OCI-LY3 (cell line): ENCODE results near the gene RDH16.
A peak's percentile ranks its signal among the peaks of the same experiment; 100 is the strongest.
"Not testable (repeated sequence)": the region's sequence is repeated elsewhere in the genome, so short reads cannot be mapped to it uniquely, and the experiment has no call there.

Experiments
- H2AFZ ChIP-seq: fragments of 200-600, 300-600 bp; shearing (Covaris generic); 2 replicates; pipeline ENCODE4 v1.6.0; 2014; ENCODE audit warnings: antibody characterized with exemption, low read depth, low read length
- H3K27ac ChIP-seq: fragments of 200-600, 300-600 bp; sonication (generic); 2 replicates; pipeline ENCODE4 v1.5.1; 2014; ENCODE audit warnings: mild to moderate bottlenecking, low read length, moderate library complexity, mixed read lengths
- H3K27me3 ChIP-seq: fragments of 200-600, 300-600 bp; sonication (generic); 2 replicates; pipeline ENCODE4 v1.6.1; 2014; ENCODE audit warnings: low read depth, low read length, mixed read lengths
- H3K36me3 ChIP-seq: fragments of 200-600, 300-600 bp; sonication (generic); replicated peaks from 2 replicates; pipeline ENCODE3; 2014; ENCODE audit warnings: low read depth, low read length, mixed read lengths
- H3K4me1 ChIP-seq: fragments of 300-600, 200-600 bp; sonication (generic); 2 replicates; pipeline ENCODE4 v1.6.1; 2014; ENCODE audit warnings: low read length, mixed read lengths
- H3K4me2 ChIP-seq: fragments of 200-600, 300-600 bp; sonication (generic); 2 replicates; pipeline ENCODE4 v1.6.1; 2014; ENCODE audit warnings: low read length, mixed read lengths
- H3K4me3 ChIP-seq: fragments of 300-600, 200-600 bp; sonication (generic); 2 replicates; pipeline ENCODE4 v1.5.1; 2014; ENCODE audit warnings: antibody characterized with exemption, mild to moderate bottlenecking, low read length, moderate library complexity
- H3K79me2 ChIP-seq: fragments of 300-600, 200-600 bp; shearing (Covaris generic); 2 replicates; pipeline ENCODE4 v1.6.1; 2014; ENCODE audit warnings: mild to moderate bottlenecking, low read length, mixed read lengths
- H3K9ac ChIP-seq: fragments of 300-600, 200-600 bp; shearing (Covaris generic); 2 replicates; pipeline ENCODE4 v1.6.0; 2014; ENCODE audit warnings: mild to moderate bottlenecking, low read length, moderate library complexity
- H3K9me3 ChIP-seq: fragments of 200-600, 300-600 bp; shearing (Covaris generic); 2 replicates; pipeline ENCODE4 v1.6.1; 2014; ENCODE audit warnings: low read length, mixed read lengths; ENCODE audit not compliant: insufficient read depth
- H4K20me1 ChIP-seq: fragments of 200-600, 300-600 bp; sonication (generic); 2 replicates; pipeline ENCODE4 v1.6.1; 2016; ENCODE audit warnings: low read length, mixed read lengths; ENCODE audit not compliant: insufficient read depth
- EZH2phosphoT487 ChIP-seq: fragments of 200-600 bp; shearing (Covaris generic); IDR thresholded peaks from 2 replicates; pipeline ENCODE4 v1.6.1; 2018; ENCODE audit warnings: antibody characterized with exemption, mixed run types, low read depth
- TF ChIP-seq, protein P1 (sequence below): fragments of 200-600, 300-600 bp; sonication (generic); IDR thresholded peaks from 2 replicates; pipeline ENCODE4 v1.5.1; 2014; ENCODE audit warnings: antibody characterized with exemption, low read length, low read depth

Gene RDH16

DNA sequence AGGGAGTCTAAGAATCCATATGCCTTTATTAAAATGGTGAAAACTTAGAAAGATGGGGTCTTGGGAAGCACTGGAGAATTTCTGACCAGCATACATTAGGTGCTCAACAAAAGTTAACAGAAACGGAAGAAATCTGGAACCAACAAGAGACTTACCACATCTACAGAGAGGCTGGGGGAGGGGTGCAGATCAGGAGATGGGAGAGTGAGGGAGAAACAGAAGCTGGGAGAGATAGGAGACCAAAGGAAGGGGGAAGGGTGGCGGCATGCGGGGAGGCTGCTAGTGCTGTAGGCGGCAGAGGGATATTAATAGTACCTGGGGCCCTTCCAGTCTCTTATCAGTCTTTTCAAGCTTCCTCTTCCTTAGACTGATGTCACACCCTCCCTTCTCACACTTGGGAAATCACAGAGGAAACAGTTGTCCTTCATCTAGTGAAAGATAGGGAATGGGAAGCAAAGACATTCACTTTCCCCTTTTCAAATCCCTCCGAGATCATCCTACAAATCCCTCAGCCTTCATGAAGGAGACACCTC, 30.9 kb upstream of the RDH16 start:
- Histone ChIP-seq H3K4me3 (no peak overlapping the region), H4K20me1 (no peaks in the 10 kb centered on the region), H3K4me1 (peaks cover 10% of the 10 kb centered on the region), H2AFZ (no peak overlapping the region), H3K9ac (no peak overlapping the region), H3K36me3 (no peaks in the 10 kb centered on the region), H3K79me2 (no peaks in the 10 kb centered on the region), H3K9me3 (no peaks in the 10 kb centered on the region), H3K27ac (no peak overlapping the region), H3K4me2 (peak overlapping the region; percentile 29), H3K27me3 (peaks cover 17% of the 10 kb centered on the region)
- TF ChIP-seq EZH2phosphoT487, result no peak
- TF ChIP-seq, protein P1, sequence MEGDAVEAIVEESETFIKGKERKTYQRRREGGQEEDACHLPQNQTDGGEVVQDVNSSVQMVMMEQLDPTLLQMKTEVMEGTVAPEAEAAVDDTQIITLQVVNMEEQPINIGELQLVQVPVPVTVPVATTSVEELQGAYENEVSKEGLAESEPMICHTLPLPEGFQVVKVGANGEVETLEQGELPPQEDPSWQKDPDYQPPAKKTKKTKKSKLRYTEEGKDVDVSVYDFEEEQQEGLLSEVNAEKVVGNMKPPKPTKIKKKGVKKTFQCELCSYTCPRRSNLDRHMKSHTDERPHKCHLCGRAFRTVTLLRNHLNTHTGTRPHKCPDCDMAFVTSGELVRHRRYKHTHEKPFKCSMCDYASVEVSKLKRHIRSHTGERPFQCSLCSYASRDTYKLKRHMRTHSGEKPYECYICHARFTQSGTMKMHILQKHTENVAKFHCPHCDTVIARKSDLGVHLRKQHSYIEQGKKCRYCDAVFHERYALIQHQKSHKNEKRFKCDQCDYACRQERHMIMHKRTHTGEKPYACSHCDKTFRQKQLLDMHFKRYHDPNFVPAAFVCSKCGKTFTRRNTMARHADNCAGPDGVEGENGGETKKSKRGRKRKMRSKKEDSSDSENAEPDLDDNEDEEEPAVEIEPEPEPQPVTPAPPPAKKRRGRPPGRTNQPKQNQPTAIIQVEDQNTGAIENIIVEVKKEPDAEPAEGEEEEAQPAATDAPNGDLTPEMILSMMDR, result no peak

DNA sequence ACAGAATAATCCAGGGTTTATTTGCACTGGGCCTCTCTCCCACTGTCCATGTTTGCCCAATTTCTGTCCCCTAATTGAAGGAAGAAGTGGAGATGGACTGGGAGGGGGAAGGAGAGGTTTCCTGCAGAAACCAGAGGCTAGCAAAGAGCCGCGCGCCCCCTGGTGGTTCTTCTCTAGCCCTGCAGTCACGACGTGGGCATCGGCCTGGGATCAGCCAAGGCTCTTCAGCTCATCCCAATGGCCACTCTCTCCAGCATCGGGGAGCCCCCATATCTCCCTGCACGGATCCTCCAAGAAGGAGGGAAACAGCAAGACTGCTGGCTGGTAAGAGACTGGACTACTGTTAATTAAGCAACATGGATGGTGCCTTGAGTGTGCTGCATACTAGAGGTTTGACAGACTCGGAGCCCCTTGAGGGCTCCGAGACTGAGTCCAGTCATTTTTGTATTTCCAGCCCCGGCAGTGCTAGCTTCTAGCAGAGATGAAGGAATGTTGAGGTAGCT, 30.2 kb upstream of the RDH16 start:
- TF ChIP-seq, protein P1, result peak; percentile 92
- no peak for TF ChIP-seq EZH2phosphoT487
- Histone ChIP-seq H3K79me2 (no peaks in the 10 kb centered on the region), H3K9me3 (no peaks in the 10 kb centered on the region), H3K36me3 (no peaks in the 10 kb centered on the region), H3K4me1 (peaks cover 10% of the 10 kb centered on the region), H2AFZ (peak overlapping the region; percentile 16; the same call in 1 of the 2 replicates), H3K27ac (no peak overlapping the region), H4K20me1 (no peaks in the 10 kb centered on the region), H3K4me2 (peak overlapping the region; percentile 29), H3K27me3 (peaks cover 17% of the 10 kb centered on the region), H3K4me3 (peak overlapping the region; percentile 18; the same call in 1 of the 2 replicates), H3K9ac (no peak overlapping the region)

DNA sequence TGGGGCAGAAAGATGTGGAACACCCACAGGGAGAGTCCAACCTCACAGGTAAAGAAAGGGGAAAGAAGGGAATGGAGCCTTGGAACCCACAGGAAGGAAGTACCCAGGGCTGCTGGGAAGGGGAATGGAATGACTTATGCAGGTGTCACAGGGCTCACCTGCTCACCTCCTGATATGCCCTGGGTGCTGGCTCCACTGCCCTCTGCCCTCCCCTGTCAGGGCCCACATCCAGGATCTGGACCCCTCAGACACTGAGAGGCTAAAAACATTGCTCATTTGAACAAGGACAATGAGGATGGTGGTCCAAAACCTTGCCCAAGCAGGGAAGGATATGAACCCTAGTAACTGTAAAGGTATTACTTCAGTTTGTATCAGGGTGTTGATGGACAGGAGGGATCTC, 29.6 kb upstream of the RDH16 start:
- no peak overlapping the region for H3K27ac ChIP-seq
- no peaks in the 10 kb centered on the region for H3K36me3 ChIP-seq
- H3K9me3 ChIP-seq, result no peaks in the 10 kb centered on the region
- no peak overlapping the region for H3K4me3 ChIP-seq
- TF ChIP-seq, protein P1, result no peak
- TF ChIP-seq EZH2phosphoT487, result no peak
- no peak overlapping the region for H3K4me2 ChIP-seq
- H4K20me1 ChIP-seq, result no peaks in the 10 kb centered on the region
- no peaks in the 10 kb centered on the region for H3K79me2 ChIP-seq
- peaks cover 17% of the 10 kb centered on the region for H3K27me3 ChIP-seq
- H2AFZ ChIP-seq, result no peak overlapping the region
- H3K9ac ChIP-seq, result no peak overlapping the region
- peaks cover 10% of the 10 kb centered on the region for H3K4me1 ChIP-seq

DNA sequence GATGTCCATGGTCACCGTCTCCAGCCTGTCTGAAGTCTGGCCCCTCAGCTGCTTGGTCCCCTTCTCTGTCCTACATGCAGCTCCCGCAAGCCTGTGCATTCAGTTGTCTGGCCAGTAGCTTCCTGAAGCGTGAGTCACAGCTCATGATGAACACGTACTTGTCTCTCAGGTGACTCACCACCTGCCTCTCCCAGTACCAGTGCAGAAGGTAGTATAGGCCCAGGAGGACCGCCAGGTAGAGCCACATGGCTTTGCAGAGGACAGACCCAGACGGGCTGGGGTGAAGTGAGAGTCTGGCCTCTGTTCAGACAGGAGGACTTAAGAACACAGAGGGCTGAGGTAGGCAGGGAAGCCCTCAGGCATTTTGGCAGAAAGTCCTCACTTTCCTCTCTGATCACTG, 28.3 kb upstream of the RDH16 start:
- not testable (repeated sequence) for H3K9ac ChIP-seq, H3K4me3 ChIP-seq, H2AFZ ChIP-seq, H3K9me3 ChIP-seq, H3K4me2 ChIP-seq, H4K20me1 ChIP-seq, H3K36me3 ChIP-seq, H3K27ac ChIP-seq, H3K79me2 ChIP-seq, H3K4me1 ChIP-seq
- peaks cover 17% of the 10 kb centered on the region for H3K27me3 ChIP-seq
